ENCODE measurements around the gene ZNF654.
A peak's percentile ranks its signal among the peaks of the same experiment; 100 is the strongest.

DNA sequence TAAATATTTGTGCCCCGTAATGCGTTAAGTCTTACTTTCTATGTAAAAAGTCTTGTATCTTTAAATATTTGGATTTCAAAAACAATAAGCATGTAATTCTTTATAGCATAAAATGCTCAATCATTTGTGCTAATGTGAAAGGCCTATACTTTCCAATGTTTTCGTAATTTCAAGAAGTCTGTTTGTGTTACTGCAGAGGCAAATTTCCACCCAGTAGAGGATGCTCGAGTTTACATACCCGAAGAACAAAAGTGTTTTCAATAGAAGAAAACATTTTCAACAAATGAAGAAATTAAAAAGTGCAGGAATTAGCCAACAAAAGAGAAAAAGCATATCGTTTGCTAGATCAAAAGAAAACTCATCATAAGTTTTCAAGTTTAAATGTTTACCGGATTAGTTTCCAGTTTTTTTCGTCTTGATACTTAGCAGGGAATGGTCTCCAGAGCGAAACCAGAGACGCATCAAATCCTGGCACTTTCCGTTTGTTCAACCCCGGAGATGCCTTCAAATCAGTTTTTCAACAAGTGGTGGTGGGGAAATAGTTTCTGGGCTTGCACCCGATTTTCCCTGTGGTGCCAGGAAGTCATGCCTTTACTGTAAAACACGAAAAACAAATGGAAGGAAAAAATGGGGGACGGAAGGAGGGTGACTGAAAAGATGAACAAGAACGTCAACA, 1.3 kb upstream of the ZNF654 start:
- TF ChIP-seq CTCF (conservative IDR thresholded peaks at IDR 0.05; ENCODE audit: low read length), result peak; percentile 49; the same call in 1 of the 2 replicates
- no peak for TF ChIP-seq EZH2phosphoT487 (IDR thresholded peaks at IDR 0.05; ENCODE audit: borderline replicate concordance, low read depth, low read length)

All from OCI-LY7 (cell line).